Tibial nerve (tissue), 4 donors: Measurements from ENCODE around the gene FAM227A. TPM values are rescaled to one million over a fixed set of nuclear protein-coding genes. Genes with fewer than 3 reads are reported as not detected.

Source experiments
- DNase-seq, 2 donors: peaks; one replicate each; pipeline ENCODE4 v3.0.0-alpha.2; 2019; ENCODE audit warnings: low spot score in 2 of 2
- H3K27ac ChIP-seq, 4 donors: fragments of 200-600 bp; sonication (generic) in 3 of 4; one replicate each; pipeline ENCODE4 v1.5.1; 2017 to 2019; ENCODE audit warnings: mild to moderate bottlenecking in 1 of 4
- H3K27me3 ChIP-seq, 2 donors: fragments of 200-600 bp; sonication (generic) in 1 of 2; one replicate each; pipeline versions ENCODE4 v1.5.1 to v1.6.0; 2017 to 2019
- H3K36me3 ChIP-seq, 3 donors: fragments of 200-600 bp; sonication (generic); one replicate each; pipeline ENCODE4 v1.5.1; 2018 to 2019
- H3K4me1 ChIP-seq, 4 donors: fragments of 200-600 bp; sonication (generic) in 3 of 4; one replicate each; pipeline ENCODE4 v1.5.1; 2017 to 2019
- H3K4me3 ChIP-seq, 4 donors: fragments of 200-600 bp; sonication (generic) in 3 of 4; one replicate each; pipeline ENCODE4 v1.5.1; 2017 to 2019; ENCODE audit warnings: mild to moderate bottlenecking in 1 of 4, moderate library complexity in 1 of 4
- H3K9me3 ChIP-seq, 4 donors: fragments of 200-600 bp; sonication (generic) in 3 of 4; one replicate each; pipeline ENCODE4 v1.5.1; 2017 to 2019
- EP300 ChIP-seq, 2 donors: sonication (generic); formaldehyde crosslinking; IDR thresholded peaks; one replicate each; pipeline ENCODE4 v1.6.1; 2017; ENCODE audit warnings: antibody characterized with exemption in 2 of 2, mild to moderate bottlenecking in 1 of 2
- POLR2A ChIP-seq, 2 donors: fragments of 450-650 bp; IDR thresholded peaks; one replicate each; pipeline ENCODE4 v1.6.1; 2017; ENCODE audit warnings: antibody characterized with exemption in 2 of 2, mild to moderate bottlenecking in 2 of 2, moderate library complexity in 2 of 2
- WGBS, 2 donors: methylation state at CpG; one replicate each; pipeline ENCODE4 v1.1.5; 2018; 5-methylcytosine and 5-hydroxymethylcytosine counted together
- total RNA-seq, 4 donors: library from RNA; depleted of rRNA; stranded (reverse); fragments of >200 nt; gene quantifications; one replicate each; pipeline ENCODE4 v1.1.0, GENCODE V29; 2016
- TF ChIP-seq, protein P1 (sequence below), 5 experiments: fragments of 200-600 bp in 3 of 5; fragments of 450-650 bp in 2 of 5; sonication (generic) in 3 of 5; IDR thresholded peaks; one replicate each; pipeline ENCODE4 v1.5.1; 2016 to 2019; ENCODE audit warnings: antibody characterized with exemption in 5 of 5, mild to moderate bottlenecking in 3 of 5, moderate library complexity in 2 of 5

FAM227A gene
- total RNA-seq, 4 donors from 2014 or later: 1.3 to 10.2 (median 6.7) TPM

DNA sequence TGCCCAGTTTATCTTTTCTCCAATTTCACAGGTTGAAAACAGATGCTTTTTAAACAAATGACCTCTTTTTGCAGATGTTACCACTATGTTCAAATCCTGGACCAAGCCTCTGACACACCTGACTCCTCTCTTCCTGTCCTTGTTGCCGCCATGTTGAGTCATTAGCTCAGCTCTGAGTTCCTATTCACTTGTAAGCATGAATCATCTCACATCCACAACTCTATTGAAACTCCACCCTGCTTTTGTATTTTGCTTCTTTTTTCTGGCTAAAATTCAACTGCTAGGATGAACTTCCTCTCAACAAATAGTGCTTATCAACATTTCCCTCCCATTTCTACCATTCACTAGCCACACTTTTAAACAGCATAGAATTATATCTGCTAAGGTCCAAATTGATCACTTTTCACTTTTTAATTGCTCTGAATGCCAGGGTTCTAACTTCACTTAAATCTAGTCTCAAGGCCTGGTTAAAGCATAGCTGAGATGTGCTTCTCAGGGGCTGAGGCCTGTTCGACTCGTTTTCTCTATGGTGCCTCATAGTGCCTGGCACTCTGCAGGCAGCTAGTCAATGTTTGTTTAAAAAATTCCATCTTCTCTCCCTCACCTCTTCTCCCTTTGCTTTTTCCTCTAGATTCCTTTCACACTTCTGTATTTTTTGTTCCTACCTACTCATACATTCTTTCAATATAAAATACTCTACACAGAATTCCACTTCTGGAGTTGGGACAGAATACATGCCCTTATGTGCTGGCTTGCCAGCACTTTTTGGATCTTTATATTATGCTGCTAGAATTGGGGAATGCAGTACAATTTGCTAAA, 40.6 kb upstream of the FAM227A start:
- H3K4me1 ChIP-seq: peaks cover 0 to 70% (median 39%) of the 10 kb centered on the region in 4 donors
- 33 to 41% methylated on average over 3 of the region's 3 CpGs for WGBS, 2 donors
- DNase-seq: no peak
- H3K27me3 ChIP-seq: no peaks in the 10 kb centered on the region
- peaks cover 0 to 38% (median 0%) of the 10 kb centered on the region in 3 donors for H3K36me3 ChIP-seq
- no peaks in the 10 kb centered on the region for H3K9me3 ChIP-seq
- TF ChIP-seq EP300 (IDR thresholded peaks at IDR 0.05): peak in 1 of 2 donors; percentile 56
- TF ChIP-seq POLR2A (IDR thresholded peaks at IDR 0.05): no peak
- H3K4me3 ChIP-seq: no peak overlapping the region
- peak overlapping the region in 3 of 4 donors; percentile 9 to 99 (median 90) for H3K27ac ChIP-seq

DNA sequence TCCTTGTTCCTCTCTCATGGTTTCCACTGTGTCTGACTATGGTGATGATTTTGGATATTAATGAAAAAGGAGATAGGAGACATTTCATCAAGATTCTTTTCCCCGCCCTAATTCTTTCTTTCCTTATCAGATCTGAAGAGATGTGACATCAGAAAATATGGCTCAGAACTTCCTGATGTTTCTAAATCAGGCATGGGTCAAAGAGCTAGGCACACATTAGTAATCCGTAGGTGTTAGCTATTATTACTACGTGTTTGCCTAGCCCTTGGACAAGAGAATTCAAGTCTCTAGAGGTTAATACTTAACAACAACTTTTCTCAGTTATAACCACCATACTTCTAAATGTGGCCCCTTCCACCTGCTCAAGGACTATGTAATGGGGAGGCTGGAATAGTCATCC, 38.7 kb upstream of the FAM227A start:
- Histone ChIP-seq H3K4me3 (no peak overlapping the region), H3K36me3 (peaks cover 0 to 40% (median 0%) of the 10 kb centered on the region in 3 donors), H3K4me1 (peaks cover 0 to 72% (median 39%) of the 10 kb centered on the region in 4 donors), H3K27ac (peak overlapping the region in 1 of 4 donors; percentile 66), H3K9me3 (no peaks in the 10 kb centered on the region), H3K27me3 (no peaks in the 10 kb centered on the region)
- 67 to 69% methylated on average over 3 of the region's 3 CpGs for WGBS, 2 donors
- no peak for TF ChIP-seq POLR2A (IDR thresholded peaks at IDR 0.05)
- TF ChIP-seq EP300 (IDR thresholded peaks at IDR 0.05): no peak
- TF ChIP-seq, protein P1, sequence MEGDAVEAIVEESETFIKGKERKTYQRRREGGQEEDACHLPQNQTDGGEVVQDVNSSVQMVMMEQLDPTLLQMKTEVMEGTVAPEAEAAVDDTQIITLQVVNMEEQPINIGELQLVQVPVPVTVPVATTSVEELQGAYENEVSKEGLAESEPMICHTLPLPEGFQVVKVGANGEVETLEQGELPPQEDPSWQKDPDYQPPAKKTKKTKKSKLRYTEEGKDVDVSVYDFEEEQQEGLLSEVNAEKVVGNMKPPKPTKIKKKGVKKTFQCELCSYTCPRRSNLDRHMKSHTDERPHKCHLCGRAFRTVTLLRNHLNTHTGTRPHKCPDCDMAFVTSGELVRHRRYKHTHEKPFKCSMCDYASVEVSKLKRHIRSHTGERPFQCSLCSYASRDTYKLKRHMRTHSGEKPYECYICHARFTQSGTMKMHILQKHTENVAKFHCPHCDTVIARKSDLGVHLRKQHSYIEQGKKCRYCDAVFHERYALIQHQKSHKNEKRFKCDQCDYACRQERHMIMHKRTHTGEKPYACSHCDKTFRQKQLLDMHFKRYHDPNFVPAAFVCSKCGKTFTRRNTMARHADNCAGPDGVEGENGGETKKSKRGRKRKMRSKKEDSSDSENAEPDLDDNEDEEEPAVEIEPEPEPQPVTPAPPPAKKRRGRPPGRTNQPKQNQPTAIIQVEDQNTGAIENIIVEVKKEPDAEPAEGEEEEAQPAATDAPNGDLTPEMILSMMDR (IDR thresholded peaks at IDR 0.05): no peak
- no peak for DNase-seq

DNA sequence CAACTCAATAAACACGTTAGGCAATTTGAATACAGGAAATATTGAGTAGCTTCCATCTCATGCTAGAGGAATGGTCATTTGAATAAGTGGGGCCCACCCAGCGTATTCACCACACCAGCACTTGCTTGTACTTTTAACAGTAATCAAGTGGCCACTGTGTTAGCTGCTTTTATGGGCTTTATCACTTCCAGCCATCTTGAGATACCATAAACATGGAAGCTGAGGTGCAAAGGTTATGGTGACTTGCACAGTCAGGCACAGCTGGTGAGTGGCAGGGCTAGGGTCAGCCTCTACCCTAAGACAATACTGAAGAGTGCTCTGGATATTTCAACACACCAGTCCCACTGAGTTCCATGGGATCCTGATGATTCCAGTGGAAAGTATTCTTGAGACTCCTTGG, 37.9 kb upstream of the FAM227A start:
- Histone ChIP-seq H3K9me3 (no peaks in the 10 kb centered on the region), H3K27me3 (no peaks in the 10 kb centered on the region), H3K27ac (peak overlapping the region in 1 of 4 donors; percentile 48), H3K4me1 (peaks cover 0 to 64% (median 31%) of the 10 kb centered on the region in 4 donors), H3K4me3 (no peak overlapping the region), H3K36me3 (peaks cover 0 to 49% (median 2%) of the 10 kb centered on the region in 3 donors)
- 84 to 87% methylated on average over 2 of the region's 2 CpGs for WGBS, 2 donors
- DNase-seq: no peak
- TF ChIP-seq POLR2A (IDR thresholded peaks at IDR 0.05): no peak
- TF ChIP-seq, protein P1 (IDR thresholded peaks at IDR 0.05): no peak
- TF ChIP-seq EP300 (IDR thresholded peaks at IDR 0.05): no peak

DNA sequence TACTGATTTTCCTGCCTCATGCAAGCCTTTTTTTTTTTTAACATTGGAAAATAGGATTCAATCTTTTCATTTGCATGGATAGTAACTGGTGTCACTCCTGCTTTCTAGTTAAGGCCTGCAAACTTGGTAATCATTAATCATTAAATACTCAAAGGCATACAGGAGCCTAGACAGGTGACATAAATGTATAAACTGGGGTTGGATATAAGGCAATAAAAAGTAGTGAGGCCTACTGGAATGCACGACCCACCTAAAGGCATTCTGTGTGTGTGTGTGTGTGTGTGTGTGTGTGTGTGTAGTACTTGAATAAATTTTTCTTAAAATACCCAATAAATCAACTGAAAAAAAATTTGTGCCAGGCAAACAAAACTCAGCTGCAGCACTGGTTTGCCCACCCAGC, 33.5 kb upstream of the FAM227A start:
- H3K9me3 ChIP-seq: no peaks in the 10 kb centered on the region
- no peak for DNase-seq
- H3K36me3 ChIP-seq: peaks cover 5 to 75% (median 9%) of the 10 kb centered on the region in 3 donors
- peaks cover 0 to 24% (median 0%) of the 10 kb centered on the region in 4 donors for H3K4me1 ChIP-seq
- no peak overlapping the region for H3K4me3 ChIP-seq
- no peaks in the 10 kb centered on the region for H3K27me3 ChIP-seq
- TF ChIP-seq, protein P1 (IDR thresholded peaks at IDR 0.05): no peak
- TF ChIP-seq POLR2A (IDR thresholded peaks at IDR 0.05) (no peak), EP300 (IDR thresholded peaks at IDR 0.05) (no peak)
- no peak overlapping the region for H3K27ac ChIP-seq
- 71 to 88% methylated on average over 1 of the region's 1 CpG for WGBS, 2 donors

DNA sequence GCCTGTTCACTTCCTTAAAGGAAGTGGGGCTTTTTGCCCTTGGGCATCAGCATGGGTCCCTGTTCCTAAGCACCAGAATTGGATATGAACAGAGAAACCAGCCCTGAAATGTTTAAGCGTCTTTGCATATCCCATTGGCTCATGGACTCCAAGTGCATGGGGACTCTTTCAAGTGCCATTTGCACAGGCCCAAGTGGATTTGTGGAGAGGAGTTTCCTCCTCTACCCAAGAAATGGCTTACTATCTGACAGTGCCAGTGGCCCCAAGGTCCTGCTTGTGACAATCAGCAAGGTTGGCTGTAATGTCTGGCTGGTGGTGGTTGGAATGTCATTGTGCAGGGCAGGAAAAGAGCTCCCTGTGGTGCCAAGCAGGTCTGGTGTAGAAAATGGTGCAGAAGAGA, 29.6 kb upstream of the FAM227A start:
- no peak for TF ChIP-seq POLR2A (IDR thresholded peaks at IDR 0.05)
- TF ChIP-seq, protein P1 (IDR thresholded peaks at IDR 0.05): no peak
- no peak for TF ChIP-seq EP300 (IDR thresholded peaks at IDR 0.05)
- H3K36me3 ChIP-seq: peaks cover 5 to 70% (median 9%) of the 10 kb centered on the region in 3 donors

More for the DNA sequence above, 29.6 kb upstream of the FAM227A start:
- H3K27me3 ChIP-seq: no peaks in the 10 kb centered on the region
- WGBS, 2 donors: 75 to 87% methylated on average over 1 of the region's 1 CpG
- no peak overlapping the region for H3K4me3 ChIP-seq
- DNase-seq: no peak
- no peak overlapping the region for H3K27ac ChIP-seq
- no peaks in the 10 kb centered on the region for H3K9me3 ChIP-seq
- H3K4me1 ChIP-seq: peaks cover 0 to 23% (median 5%) of the 10 kb centered on the region in 4 donors
